ENCODE data around the gene MRPS18A. TPM values are rescaled to one million over a fixed set of nuclear protein-coding genes. Genes with fewer than 3 reads are reported as not detected.

Gene MRPS18A
- total RNA-seq, result 43.5 TPM
- polyA plus RNA-seq (ENCODE audit: insufficient read depth in 1 of 8, insufficient read length in 8 of 8, low replicate concordance in 1 of 8), result 10 to 100 TPM; 28.4 to 43.7 (median 32.0) TPM
- long read RNA-seq, donor 1, transcript MRPS18A-202 (6 exons, 1,062 nt), result major isoform, 10 of 12 reads
- long read RNA-seq, donor 1, partial matches to known transcripts, result 0 of 12 reads
- long read RNA-seq, donor 1, other reads (novel, unspliced or antisense), result 0 of 12 reads
- long read RNA-seq, donor 2, transcript MRPS18A-202 (6 exons, 1,062 nt), result major isoform, 6 of 6 reads
- long read RNA-seq, donor 2, partial matches to known transcripts, result 0 of 6 reads
- long read RNA-seq, donor 2, other reads (novel, unspliced or antisense), result 0 of 6 reads
- long read RNA-seq, donor 3, transcript MRPS18A-202 (6 exons, 1,062 nt), result major isoform, 32 of 35 reads
- long read RNA-seq, donor 3, partial matches to known transcripts, result 0 of 35 reads
- long read RNA-seq, donor 3, other reads (novel, unspliced or antisense), result 0 of 35 reads
- long read RNA-seq, donor 4, transcript MRPS18A-202 (6 exons, 1,062 nt), result major isoform, 15 of 17 reads
- long read RNA-seq, donor 4, partial matches to known transcripts, result 0 of 17 reads
- long read RNA-seq, donor 4, other reads (novel, unspliced or antisense), result 0 of 17 reads
- long read RNA-seq, donor 5, transcript MRPS18A-202 (6 exons, 1,062 nt), result major isoform, 51 of 53 reads
- long read RNA-seq, donor 5, partial matches to known transcripts, result 0 of 53 reads
- long read RNA-seq, donor 5, other reads (novel, unspliced or antisense), result 0 of 53 reads
- long read RNA-seq, donor 6, transcript MRPS18A-202 (6 exons, 1,062 nt), result major isoform, 36 of 38 reads
- long read RNA-seq, donor 6, partial matches to known transcripts, result 0 of 38 reads
- long read RNA-seq, donor 6, other reads (novel, unspliced or antisense), result 0 of 38 reads
- long read RNA-seq, donor 7, transcript MRPS18A-202 (6 exons, 1,062 nt), result major isoform, 33 of 34 reads
- long read RNA-seq, donor 7, partial matches to known transcripts, result 0 of 34 reads
- long read RNA-seq, donor 7, other reads (novel, unspliced or antisense), result 0 of 34 reads
- long read RNA-seq, donor 8, transcript MRPS18A-202 (6 exons, 1,062 nt), result major isoform, 25 of 26 reads
- long read RNA-seq, donor 8, partial matches to known transcripts, result 0 of 26 reads
- long read RNA-seq, donor 8, other reads (novel, unspliced or antisense), result 0 of 26 reads
- long read RNA-seq, donor 9, transcript MRPS18A-202 (6 exons, 1,062 nt), result major isoform, 21 of 23 reads
- long read RNA-seq, donor 9, partial matches to known transcripts, result 0 of 23 reads
- long read RNA-seq, donor 9, other reads (novel, unspliced or antisense), result 0 of 23 reads
- long read RNA-seq, donor 10, transcript MRPS18A-202 (6 exons, 1,062 nt), result major isoform, 35 of 37 reads
- long read RNA-seq, donor 10, partial matches to known transcripts, result 0 of 37 reads
- long read RNA-seq, donor 10, other reads (novel, unspliced or antisense), result 0 of 37 reads
- long read RNA-seq, donor 11, transcript MRPS18A-202 (6 exons, 1,062 nt), result major isoform, 17 of 20 reads
- long read RNA-seq, donor 11, partial matches to known transcripts, result 0 of 20 reads
- long read RNA-seq, donor 11, other reads (novel, unspliced or antisense), result 0 of 20 reads

GRCh38 chr6:43687437-43688347 lies at the start of gene MRPS18A:
TSS of gene MRPS18A (minus strand) at chr6:43687791. CDS start at chr6:43687779, 12 bp downstream.
- H3K36me3 ChIP-seq (ENCODE audit: control insufficient read depth, insufficient read depth, low read length), result peaks cover 9% of the 10 kb centered on the region
- peak within 1 kb of the TSS; percentile 82 for H3K4me3 ChIP-seq (ENCODE audit: low read length)
- H3K27me3 ChIP-seq (ENCODE audit: control insufficient read depth, insufficient read depth, low read length), result peaks cover 3% of the 10 kb centered on the region
- H3K9me3 ChIP-seq (replicated peaks; ENCODE audit: control insufficient read depth, low read depth, low read length), result no peaks in the 10 kb centered on the region
- peak; percentile 89 for DNase-seq
- peaks cover 18% of the 10 kb centered on the region for H3K4me1 ChIP-seq (ENCODE audit: control insufficient read depth, insufficient read depth, low read length)
- 0% methylated on average over 25 of the region's 43 CpGs for WGBS (ENCODE audit: insufficient coverage)
- peak within 1 kb of the TSS; percentile 71 for H3K27ac ChIP-seq (ENCODE audit: low read length)

GRCh38 chr6:43736844-43737243 lies 49.3 kb upstream of the MRPS18A start:
- Histone ChIP-seq H3K9me3 (replicated peaks; ENCODE audit: control insufficient read depth, low read depth, low read length) (no peaks in the 10 kb centered on the region), H3K36me3 (ENCODE audit: control insufficient read depth, insufficient read depth, low read length) (no peaks in the 10 kb centered on the region), H3K4me3 (ENCODE audit: low read length) (no peak overlapping the region), H3K4me1 (ENCODE audit: control insufficient read depth, insufficient read depth, low read length) (peaks cover 11% of the 10 kb centered on the region), H3K27me3 (ENCODE audit: control insufficient read depth, insufficient read depth, low read length) (no peaks in the 10 kb centered on the region), H3K27ac (ENCODE audit: low read length) (no peak overlapping the region)
- DNase-seq, result no peak
- WGBS (ENCODE audit: insufficient coverage), result 100% methylated on average over 1 of the region's 2 CpGs

DNA sequence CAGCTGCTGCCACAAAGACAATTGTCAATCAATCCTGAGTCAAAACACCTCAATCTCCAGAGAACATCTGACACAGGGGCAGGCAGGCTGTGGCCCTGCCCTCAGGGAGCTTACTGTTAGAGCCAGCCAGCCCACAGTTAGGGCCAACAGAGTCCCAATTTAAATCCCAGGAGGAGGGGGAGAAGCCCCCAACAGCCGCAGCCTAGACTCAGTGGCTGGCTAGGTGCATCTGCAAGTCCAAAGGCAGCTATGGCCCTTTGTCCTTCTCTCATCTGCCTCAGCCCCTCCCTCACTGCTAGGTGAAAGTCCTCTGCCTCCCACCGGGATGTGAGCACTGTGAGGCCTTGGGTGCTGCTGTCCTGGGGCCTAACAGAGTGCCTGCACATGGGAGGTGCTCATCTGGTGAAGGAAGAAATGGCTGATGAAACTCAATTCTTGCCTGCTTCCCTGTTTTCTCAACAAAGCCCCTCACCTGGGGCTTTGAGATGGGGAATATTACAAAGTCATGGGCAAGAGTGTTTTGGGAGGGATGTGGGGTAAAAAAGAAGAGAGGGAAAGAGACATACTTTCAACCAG lies 48.7 kb upstream of the MRPS18A start:
- no peaks in the 10 kb centered on the region for H3K27me3 ChIP-seq (ENCODE audit: control insufficient read depth, insufficient read depth, low read length)
- no peak for DNase-seq
- 100% methylated on average over 1 of the region's 2 CpGs for WGBS (ENCODE audit: insufficient coverage)

GRCh38 chr6:43735642-43736199 lies 48.1 kb upstream of the MRPS18A start:
- Histone ChIP-seq H3K36me3 (ENCODE audit: control insufficient read depth, insufficient read depth, low read length) (no peaks in the 10 kb centered on the region), H3K4me1 (ENCODE audit: control insufficient read depth, insufficient read depth, low read length) (peaks cover 8% of the 10 kb centered on the region), H3K4me3 (ENCODE audit: low read length) (no peak overlapping the region), H3K9me3 (replicated peaks; ENCODE audit: control insufficient read depth, low read depth, low read length) (peaks cover 3% of the 10 kb centered on the region), H3K27ac (ENCODE audit: low read length) (no peak overlapping the region), H3K27me3 (ENCODE audit: control insufficient read depth, insufficient read depth, low read length) (no peaks in the 10 kb centered on the region)
- no peak for DNase-seq
- WGBS (ENCODE audit: insufficient coverage), result no CpG with 5 or more reads among the region's 2 CpGs

More for the DNA sequence above, 48.7 kb upstream of the MRPS18A start:
- Histone ChIP-seq H3K4me1 (ENCODE audit: control insufficient read depth, insufficient read depth, low read length) (peaks cover 11% of the 10 kb centered on the region), H3K36me3 (ENCODE audit: control insufficient read depth, insufficient read depth, low read length) (no peaks in the 10 kb centered on the region), H3K4me3 (ENCODE audit: low read length) (no peak overlapping the region), H3K27ac (ENCODE audit: low read length) (no peak overlapping the region), H3K9me3 (replicated peaks; ENCODE audit: control insufficient read depth, low read depth, low read length) (no peaks in the 10 kb centered on the region)

- Histone ChIP-seq H3K27ac (ENCODE audit: low read length) (no peak overlapping the region), H3K4me1 (ENCODE audit: control insufficient read depth, insufficient read depth, low read length) (peaks cover 7% of the 10 kb centered on the region), H3K4me3 (ENCODE audit: low read length) (no peak overlapping the region), H3K9me3 (replicated peaks; ENCODE audit: control insufficient read depth, low read depth, low read length) (peaks cover 5% of the 10 kb centered on the region), H3K36me3 (ENCODE audit: control insufficient read depth, insufficient read depth, low read length) (no peaks in the 10 kb centered on the region), H3K27me3 (ENCODE audit: control insufficient read depth, insufficient read depth, low read length) (no peaks in the 10 kb centered on the region)
- DNase-seq, result no peak
- WGBS (ENCODE audit: insufficient coverage), result 68% methylated on average over 2 of the region's 3 CpGs
These were observed 46.7 kb upstream of the MRPS18A start for GRCh38 chr6:43734294-43734665.

GRCh38 chr6:43733471-43734293 lies 46.1 kb upstream of the MRPS18A start:
- no peaks in the 10 kb centered on the region for H3K36me3 ChIP-seq (ENCODE audit: control insufficient read depth, insufficient read depth, low read length)
- H3K4me3 ChIP-seq (ENCODE audit: low read length), result no peak overlapping the region
- no peak for DNase-seq
- H3K4me1 ChIP-seq (ENCODE audit: control insufficient read depth, insufficient read depth, low read length), result peaks cover 7% of the 10 kb centered on the region
- H3K9me3 ChIP-seq (replicated peaks; ENCODE audit: control insufficient read depth, low read depth, low read length), result peaks cover 5% of the 10 kb centered on the region
- WGBS (ENCODE audit: insufficient coverage), result 27% methylated on average over 4 of the region's 10 CpGs
- H3K27ac ChIP-seq (ENCODE audit: low read length), result no peak overlapping the region
- H3K27me3 ChIP-seq (ENCODE audit: control insufficient read depth, insufficient read depth, low read length), result no peaks in the 10 kb centered on the region

DNA sequence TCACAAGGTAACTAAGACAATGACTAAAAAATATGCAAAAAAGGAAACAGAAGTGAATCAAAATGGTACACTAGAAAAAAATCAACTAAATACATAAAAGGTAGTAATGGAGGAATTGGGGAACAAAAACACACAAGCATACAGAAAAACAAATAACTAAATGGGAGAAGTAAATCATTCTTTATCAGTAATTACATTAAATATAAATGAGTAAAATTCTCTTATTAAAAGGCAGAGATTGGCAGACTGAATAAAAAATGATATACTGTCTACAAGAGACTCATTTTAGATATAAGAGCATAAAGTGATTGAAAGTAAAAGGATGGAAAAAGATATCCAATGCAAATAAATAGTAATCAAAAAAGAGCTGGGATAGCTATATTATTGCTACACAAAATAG lies 43.0 kb upstream of the MRPS18A start:
- H3K27me3 ChIP-seq (ENCODE audit: control insufficient read depth, insufficient read depth, low read length), result peaks cover 4% of the 10 kb centered on the region
- no peaks in the 10 kb centered on the region for H3K4me1 ChIP-seq (ENCODE audit: control insufficient read depth, insufficient read depth, low read length)
- H3K36me3 ChIP-seq (ENCODE audit: control insufficient read depth, insufficient read depth, low read length), result no peaks in the 10 kb centered on the region
- no peak overlapping the region for H3K27ac ChIP-seq (ENCODE audit: low read length)
- H3K9me3 ChIP-seq (replicated peaks; ENCODE audit: control insufficient read depth, low read depth, low read length), result peaks cover 5% of the 10 kb centered on the region
- H3K4me3 ChIP-seq (ENCODE audit: low read length), result no peak overlapping the region
- DNase-seq, result no peak

GRCh38 chr6:43729537-43729936 lies 41.9 kb upstream of the MRPS18A start:
- Histone ChIP-seq H3K36me3 (ENCODE audit: control insufficient read depth, insufficient read depth, low read length) (no peaks in the 10 kb centered on the region), H3K4me3 (ENCODE audit: low read length) (no peak overlapping the region), H3K9me3 (replicated peaks; ENCODE audit: control insufficient read depth, low read depth, low read length) (peaks cover 5% of the 10 kb centered on the region), H3K27me3 (ENCODE audit: control insufficient read depth, insufficient read depth, low read length) (peaks cover 4% of the 10 kb centered on the region), H3K4me1 (ENCODE audit: control insufficient read depth, insufficient read depth, low read length) (peaks cover 11% of the 10 kb centered on the region), H3K27ac (ENCODE audit: low read length) (no peak overlapping the region)
- no peak for DNase-seq
- WGBS (ENCODE audit: insufficient coverage), result 100% methylated on average over 2 of the region's 6 CpGs
